Measurements from ENCODE around the gene ZNF45.
"Not testable (repeated sequence)": the region's sequence is repeated elsewhere in the genome, so short reads cannot be mapped to it uniquely, and the experiment has no call there.

Gene ZNF45

GRCh38 chr19:43949803-43950202 lies 14.7 kb upstream of the ZNF45 start:
- H3K23ac ChIP-seq (ENCODE audit: low read length); H3K56ac ChIP-seq (ENCODE audit: low read length); H3K9ac ChIP-seq (ENCODE audit: low read length); DNase-seq; H3K4me3 ChIP-seq (ENCODE audit: low read length); H3K18ac ChIP-seq (ENCODE audit: low read length); H3K4me1 ChIP-seq (ENCODE audit: control insufficient read depth, low read depth, low read length); H3K4ac ChIP-seq (ENCODE audit: low read depth, low read length); H3K79me1 ChIP-seq (ENCODE audit: low read length); H3K79me2 ChIP-seq (ENCODE audit: control insufficient read depth, insufficient read depth, low read length); H2BK120ac ChIP-seq (ENCODE audit: low read depth, low read length); H3K36me3 ChIP-seq (ENCODE audit: control insufficient read depth, insufficient read depth, low read length); H3K4me2 ChIP-seq (ENCODE audit: low read length); H3K27me3 ChIP-seq (ENCODE audit: insufficient read depth, low read length, poor library complexity); H2AK5ac ChIP-seq (ENCODE audit: low read length); H3K27ac ChIP-seq (ENCODE audit: low read depth, low read length); H2BK5ac ChIP-seq (ENCODE audit: low read length); H4K8ac ChIP-seq (ENCODE audit: low read depth, low read length); H2BK15ac ChIP-seq (replicated peaks; ENCODE audit: low read depth); H4K5ac ChIP-seq (ENCODE audit: low read length): not testable (repeated sequence)
- no CpG with 5 or more reads among the region's 2 CpGs for WGBS (ENCODE audit: extremely low coverage, insufficient coverage, low lambda C conversion rate)

- not testable (repeated sequence) for H3K79me2 ChIP-seq (ENCODE audit: control insufficient read depth, insufficient read depth, low read length); H3K27ac ChIP-seq (ENCODE audit: low read depth, low read length)
- no CpG with 5 or more reads among the region's 1 CpG for WGBS (ENCODE audit: extremely low coverage, insufficient coverage, low lambda C conversion rate)
Observed at GRCh38 chr19:43947412-43947811, 12.3 kb upstream of the ZNF45 start.

DNA sequence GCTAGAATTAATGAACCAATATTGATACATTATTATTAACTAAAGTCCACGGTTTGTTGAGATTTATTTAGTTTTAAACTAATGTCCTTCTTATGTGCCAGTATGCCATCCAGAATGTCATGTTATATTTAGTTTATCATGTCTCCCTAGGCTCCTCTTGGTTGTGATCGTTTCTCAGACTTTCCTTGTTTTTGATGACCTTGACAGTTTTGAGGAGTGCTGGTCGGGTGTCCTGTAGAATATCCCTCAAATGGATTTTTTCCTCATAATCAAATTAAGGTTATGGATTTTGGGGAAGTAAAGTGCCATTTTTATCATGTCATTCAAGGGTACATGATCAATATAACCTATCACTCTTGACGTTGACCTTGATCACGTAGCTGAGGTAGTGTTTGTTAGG lies 6.1 kb upstream of the ZNF45 start:
- H3K4me3 ChIP-seq (ENCODE audit: low read length), result no peak overlapping the region
- no peak overlapping the region for H2AK5ac ChIP-seq (ENCODE audit: low read length)
- no peak overlapping the region for H4K8ac ChIP-seq (ENCODE audit: low read depth, low read length)
- no peak overlapping the region for H4K5ac ChIP-seq (ENCODE audit: low read length)
- H3K4me2 ChIP-seq (ENCODE audit: low read length), result no peak overlapping the region
- no peaks in the 10 kb centered on the region for H3K79me1 ChIP-seq (ENCODE audit: low read length)
- H3K18ac ChIP-seq (ENCODE audit: low read length), result no peak overlapping the region
- no peak overlapping the region for H2BK120ac ChIP-seq (ENCODE audit: low read depth, low read length)
- no peak overlapping the region for H3K23ac ChIP-seq (ENCODE audit: low read length)
- H3K4me1 ChIP-seq (ENCODE audit: control insufficient read depth, low read depth, low read length), result no peaks in the 10 kb centered on the region
- H3K27ac ChIP-seq (ENCODE audit: low read depth, low read length), result no peak overlapping the region
- H3K36me3 ChIP-seq (ENCODE audit: control insufficient read depth, insufficient read depth, low read length), result no peaks in the 10 kb centered on the region
- H3K79me2 ChIP-seq (ENCODE audit: control insufficient read depth, insufficient read depth, low read length), result no peaks in the 10 kb centered on the region
- H2BK5ac ChIP-seq (ENCODE audit: low read length), result no peak overlapping the region
- no peak overlapping the region for H3K56ac ChIP-seq (ENCODE audit: low read length)
- no peak overlapping the region for H3K4ac ChIP-seq (ENCODE audit: low read depth, low read length)
- no peak for DNase-seq
- no peaks in the 10 kb centered on the region for H3K27me3 ChIP-seq (ENCODE audit: insufficient read depth, low read length, poor library complexity)
- no peak overlapping the region for H2BK15ac ChIP-seq (replicated peaks; ENCODE audit: low read depth)
- no CpG with 5 or more reads among the region's 5 CpGs for WGBS (ENCODE audit: extremely low coverage, insufficient coverage, low lambda C conversion rate)
- H3K9ac ChIP-seq (ENCODE audit: low read length), result no peak overlapping the region

More at GRCh38 chr19:43947412-43947811, 12.3 kb upstream of the ZNF45 start:
- DNase-seq; H2BK5ac ChIP-seq (ENCODE audit: low read length); H3K27me3 ChIP-seq (ENCODE audit: insufficient read depth, low read length, poor library complexity); H3K23ac ChIP-seq (ENCODE audit: low read length); H3K18ac ChIP-seq (ENCODE audit: low read length); H3K9ac ChIP-seq (ENCODE audit: low read length); H3K4me2 ChIP-seq (ENCODE audit: low read length); H2BK15ac ChIP-seq (replicated peaks; ENCODE audit: low read depth); H3K36me3 ChIP-seq (ENCODE audit: control insufficient read depth, insufficient read depth, low read length); H3K79me1 ChIP-seq (ENCODE audit: low read length); H3K56ac ChIP-seq (ENCODE audit: low read length); H4K8ac ChIP-seq (ENCODE audit: low read depth, low read length); H3K4ac ChIP-seq (ENCODE audit: low read depth, low read length); H3K4me3 ChIP-seq (ENCODE audit: low read length); H4K5ac ChIP-seq (ENCODE audit: low read length); H2BK120ac ChIP-seq (ENCODE audit: low read depth, low read length); H3K4me1 ChIP-seq (ENCODE audit: control insufficient read depth, low read depth, low read length); H2AK5ac ChIP-seq (ENCODE audit: low read length): not testable (repeated sequence)

DNA sequence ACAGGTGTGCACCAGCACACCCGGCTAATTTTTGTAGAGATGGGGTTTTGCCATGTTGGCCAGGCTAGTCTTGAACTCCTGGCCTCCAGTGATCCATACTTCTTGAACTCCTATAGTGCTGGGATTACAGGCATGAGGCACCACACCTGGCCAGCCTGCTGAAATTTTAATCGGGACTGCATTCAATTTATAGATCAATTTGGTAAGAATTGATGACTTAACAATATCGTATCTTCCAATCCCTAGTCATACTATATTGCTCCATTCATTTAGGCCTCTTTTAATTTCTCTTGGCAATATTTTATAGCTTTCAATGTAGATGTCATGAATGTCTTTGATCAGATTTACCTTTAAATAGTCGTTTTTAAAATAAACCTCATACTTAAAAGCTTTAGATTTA lies 5.6 kb upstream of the ZNF45 start:
- Histone ChIP-seq H3K36me3 (ENCODE audit: control insufficient read depth, insufficient read depth, low read length) (no peaks in the 10 kb centered on the region), H3K79me1 (ENCODE audit: low read length) (no peaks in the 10 kb centered on the region), H3K4ac (ENCODE audit: low read depth, low read length) (no peak overlapping the region), H3K9ac (ENCODE audit: low read length) (no peak overlapping the region), H3K18ac (ENCODE audit: low read length) (no peak overlapping the region), H2BK15ac (replicated peaks; ENCODE audit: low read depth) (no peak overlapping the region), H4K8ac (ENCODE audit: low read depth, low read length) (no peak overlapping the region), H3K4me2 (ENCODE audit: low read length) (no peak overlapping the region), H3K27me3 (ENCODE audit: insufficient read depth, low read length, poor library complexity) (no peaks in the 10 kb centered on the region), H3K27ac (ENCODE audit: low read depth, low read length) (no peak overlapping the region), H3K4me3 (ENCODE audit: low read length) (no peak overlapping the region), H3K56ac (ENCODE audit: low read length) (no peak overlapping the region), H3K4me1 (ENCODE audit: control insufficient read depth, low read depth, low read length) (no peaks in the 10 kb centered on the region), H3K79me2 (ENCODE audit: control insufficient read depth, insufficient read depth, low read length) (no peaks in the 10 kb centered on the region), H4K5ac (ENCODE audit: low read length) (no peak overlapping the region), H2BK120ac (ENCODE audit: low read depth, low read length) (no peak overlapping the region), H3K23ac (ENCODE audit: low read length) (no peak overlapping the region), H2AK5ac (ENCODE audit: low read length) (no peak overlapping the region), H2BK5ac (ENCODE audit: low read length) (no peak overlapping the region)
- no peak for DNase-seq
- no CpG with 5 or more reads among the region's 4 CpGs for WGBS (ENCODE audit: extremely low coverage, insufficient coverage, low lambda C conversion rate)

- no peaks in the 10 kb centered on the region for H3K4me1 ChIP-seq (ENCODE audit: control insufficient read depth, low read depth, low read length)
- H2BK120ac ChIP-seq (ENCODE audit: low read depth, low read length), result no peak overlapping the region
- no peaks in the 10 kb centered on the region for H3K79me2 ChIP-seq (ENCODE audit: control insufficient read depth, insufficient read depth, low read length)
- H4K5ac ChIP-seq (ENCODE audit: low read length), result no peak overlapping the region
- no peak overlapping the region for H3K9ac ChIP-seq (ENCODE audit: low read length)
- H3K18ac ChIP-seq (ENCODE audit: low read length), result no peak overlapping the region
- no peaks in the 10 kb centered on the region for H3K36me3 ChIP-seq (ENCODE audit: control insufficient read depth, insufficient read depth, low read length)
- H2BK5ac ChIP-seq (ENCODE audit: low read length), result no peak overlapping the region
- H4K8ac ChIP-seq (ENCODE audit: low read depth, low read length), result no peak overlapping the region
- no peak overlapping the region for H2BK15ac ChIP-seq (replicated peaks; ENCODE audit: low read depth)
- no peak overlapping the region for H3K23ac ChIP-seq (ENCODE audit: low read length)
- H3K79me1 ChIP-seq (ENCODE audit: low read length), result no peaks in the 10 kb centered on the region
- H3K27me3 ChIP-seq (ENCODE audit: insufficient read depth, low read length, poor library complexity), result no peaks in the 10 kb centered on the region
- H3K56ac ChIP-seq (ENCODE audit: low read length), result no peak overlapping the region
- no peak overlapping the region for H3K4ac ChIP-seq (ENCODE audit: low read depth, low read length)
- H3K27ac ChIP-seq (ENCODE audit: low read depth, low read length), result no peak overlapping the region
- WGBS (ENCODE audit: extremely low coverage, insufficient coverage, low lambda C conversion rate), result no CpG with 5 or more reads among the region's 3 CpGs
- no peak overlapping the region for H3K4me3 ChIP-seq (ENCODE audit: low read length)
- no peak for DNase-seq
- no peak overlapping the region for H3K4me2 ChIP-seq (ENCODE audit: low read length)
- no peak overlapping the region for H2AK5ac ChIP-seq (ENCODE audit: low read length)
Observed at GRCh38 chr19:43939557-43940260, 4.6 kb upstream of the ZNF45 start.

GRCh38 chr19:43936188-43936587 lies 1.1 kb upstream of the ZNF45 start:
- Histone ChIP-seq H4K8ac (ENCODE audit: low read depth, low read length) (no peak overlapping the region), H3K79me2 (ENCODE audit: control insufficient read depth, insufficient read depth, low read length) (peaks cover 2% of the 10 kb centered on the region), H4K5ac (ENCODE audit: low read length) (no peak overlapping the region), H2BK15ac (replicated peaks; ENCODE audit: low read depth) (no peak overlapping the region), H3K4ac (ENCODE audit: low read depth, low read length) (no peak overlapping the region), H3K27ac (ENCODE audit: low read depth, low read length) (no peak overlapping the region), H3K4me3 (ENCODE audit: low read length) (no peak overlapping the region), H3K36me3 (ENCODE audit: control insufficient read depth, insufficient read depth, low read length) (peaks cover 2% of the 10 kb centered on the region), H3K56ac (ENCODE audit: low read length) (no peak overlapping the region), H3K4me2 (ENCODE audit: low read length) (no peak overlapping the region), H2BK120ac (ENCODE audit: low read depth, low read length) (no peak overlapping the region), H2AK5ac (ENCODE audit: low read length) (no peak overlapping the region), H3K27me3 (ENCODE audit: insufficient read depth, low read length, poor library complexity) (no peaks in the 10 kb centered on the region), H3K23ac (ENCODE audit: low read length) (no peak overlapping the region), H2BK5ac (ENCODE audit: low read length) (no peak overlapping the region), H3K9ac (ENCODE audit: low read length) (no peak overlapping the region), H3K79me1 (ENCODE audit: low read length) (no peaks in the 10 kb centered on the region), H3K18ac (ENCODE audit: low read length) (no peak overlapping the region), H3K4me1 (ENCODE audit: control insufficient read depth, low read depth, low read length) (peaks cover 2% of the 10 kb centered on the region)
- no CpG with 5 or more reads among the region's 5 CpGs for WGBS (ENCODE audit: extremely low coverage, insufficient coverage, low lambda C conversion rate)
- DNase-seq, result peak; percentile 34
